ENCODE data around the gene PYGB.

Gene PYGB

DNA sequence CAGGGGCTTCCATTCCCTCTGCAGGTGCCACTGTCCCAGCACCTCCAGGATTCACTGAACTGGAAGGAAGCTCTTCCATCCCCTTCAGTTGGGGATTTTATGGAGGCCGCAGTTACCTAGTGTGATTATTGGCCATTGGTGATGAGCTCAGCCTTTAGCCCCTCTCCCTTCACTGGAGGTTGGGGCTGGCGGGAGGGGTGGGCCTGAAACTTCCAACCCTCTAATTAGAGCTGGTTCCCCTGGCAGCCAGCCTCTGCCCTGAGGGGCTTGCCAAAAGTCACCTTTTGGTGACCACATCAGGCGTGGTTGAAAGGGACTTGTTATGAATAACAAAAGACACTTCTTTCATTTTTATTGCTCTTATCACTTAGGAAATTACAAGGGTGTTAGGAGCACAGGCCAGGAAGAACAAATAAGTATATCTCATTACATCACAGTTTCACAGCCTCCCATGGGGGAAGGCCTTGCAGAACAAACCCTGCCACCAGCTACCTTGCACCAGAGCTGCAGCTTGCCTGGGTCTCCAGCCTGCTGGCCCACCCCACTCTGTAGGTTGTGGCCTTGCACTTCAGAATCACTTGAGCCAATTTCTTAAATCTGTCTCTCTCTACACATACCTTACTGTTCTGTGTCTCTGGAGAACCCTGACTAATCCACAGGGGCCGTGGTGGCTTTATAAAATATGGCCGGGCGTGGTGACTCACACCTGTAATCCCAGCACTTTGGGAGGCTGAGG lies 5.0 kb downstream of the PYGB start:
- TF ChIP-seq, protein P1, sequence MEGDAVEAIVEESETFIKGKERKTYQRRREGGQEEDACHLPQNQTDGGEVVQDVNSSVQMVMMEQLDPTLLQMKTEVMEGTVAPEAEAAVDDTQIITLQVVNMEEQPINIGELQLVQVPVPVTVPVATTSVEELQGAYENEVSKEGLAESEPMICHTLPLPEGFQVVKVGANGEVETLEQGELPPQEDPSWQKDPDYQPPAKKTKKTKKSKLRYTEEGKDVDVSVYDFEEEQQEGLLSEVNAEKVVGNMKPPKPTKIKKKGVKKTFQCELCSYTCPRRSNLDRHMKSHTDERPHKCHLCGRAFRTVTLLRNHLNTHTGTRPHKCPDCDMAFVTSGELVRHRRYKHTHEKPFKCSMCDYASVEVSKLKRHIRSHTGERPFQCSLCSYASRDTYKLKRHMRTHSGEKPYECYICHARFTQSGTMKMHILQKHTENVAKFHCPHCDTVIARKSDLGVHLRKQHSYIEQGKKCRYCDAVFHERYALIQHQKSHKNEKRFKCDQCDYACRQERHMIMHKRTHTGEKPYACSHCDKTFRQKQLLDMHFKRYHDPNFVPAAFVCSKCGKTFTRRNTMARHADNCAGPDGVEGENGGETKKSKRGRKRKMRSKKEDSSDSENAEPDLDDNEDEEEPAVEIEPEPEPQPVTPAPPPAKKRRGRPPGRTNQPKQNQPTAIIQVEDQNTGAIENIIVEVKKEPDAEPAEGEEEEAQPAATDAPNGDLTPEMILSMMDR (IDR thresholded peaks at IDR 0.05; ENCODE audit: low read depth, low read length, missing control alignments): no peak
- in situ Hi-C loops (cut with HindIII; ENCODE audit: low sequenced_read_pairs): loop anchor here (5.0 kb wide), 1 partner anchor 41 kb away; no protein-coding TSS in a partner anchor
- no peak overlapping the region for H3K4me3 ChIP-seq (ENCODE audit: low read depth, low read length)
- no peak for DNase-seq (ENCODE audit: low read depth)

DNA sequence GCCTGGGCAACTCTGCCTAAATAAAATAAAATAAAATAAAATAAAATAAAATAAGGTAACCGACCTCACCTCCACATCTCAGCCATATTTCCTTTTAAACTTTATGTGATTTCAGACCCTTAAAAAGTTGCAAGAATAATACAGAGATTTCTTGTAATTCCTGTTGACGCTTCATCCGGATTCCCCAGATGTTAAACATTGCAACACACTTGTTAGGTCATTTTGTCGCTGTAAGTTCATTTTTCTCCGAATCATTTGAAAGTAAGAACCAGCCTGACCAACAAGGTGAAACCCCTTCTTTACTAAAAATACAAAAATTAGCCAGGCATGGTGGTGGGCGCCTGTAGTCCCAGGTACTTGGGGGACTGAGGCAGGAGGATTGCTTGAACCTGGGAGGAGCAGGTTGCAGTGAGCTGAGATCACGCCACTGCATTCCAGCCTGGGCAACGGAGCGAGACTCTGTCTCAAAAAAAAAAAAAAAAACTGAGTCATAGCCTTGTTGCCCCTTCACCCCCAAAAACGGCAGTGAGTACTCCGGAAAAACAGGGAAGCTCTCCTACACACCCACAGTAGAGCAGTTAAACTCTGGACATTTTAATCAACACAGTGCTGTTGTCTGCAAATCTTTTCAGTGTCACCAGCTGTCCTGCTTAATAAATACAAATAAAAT lies 5.9 kb downstream of the PYGB start:
- no peak for DNase-seq (ENCODE audit: low read depth)
- TF ChIP-seq, protein P1 (IDR thresholded peaks at IDR 0.05; ENCODE audit: low read depth, low read length, missing control alignments): no peak
- in situ Hi-C loops (cut with HindIII; ENCODE audit: low sequenced_read_pairs): loop anchor here (5.0 kb wide), 1 partner anchor 41 kb away; no protein-coding TSS in a partner anchor
- H3K4me3 ChIP-seq (ENCODE audit: low read depth, low read length): no peak overlapping the region

DNA sequence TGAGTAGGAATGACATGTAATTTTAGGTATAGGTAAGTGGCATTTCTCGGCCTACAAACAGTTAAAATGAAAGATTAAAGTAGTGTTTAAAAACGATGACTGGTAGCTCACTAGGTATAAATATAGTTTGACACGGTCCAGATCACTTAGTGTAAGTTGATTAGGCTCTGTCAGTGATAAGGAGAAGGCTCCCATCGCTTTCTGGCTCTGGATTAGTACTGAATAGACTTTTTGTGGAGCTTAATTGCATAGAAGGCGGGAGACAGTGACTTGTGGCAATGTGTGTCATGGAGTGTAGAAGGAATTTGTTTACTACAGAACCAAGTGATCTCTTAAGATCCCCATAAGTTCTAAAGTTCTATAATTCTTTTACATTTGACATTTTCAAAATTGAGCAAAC lies 6.7 kb downstream of the PYGB start:
- no peak for DNase-seq (ENCODE audit: low read depth)
- in situ Hi-C loops (cut with HindIII; ENCODE audit: low sequenced_read_pairs): loop anchor here (5.0 kb wide), 1 partner anchor 42 kb away; no protein-coding TSS in a partner anchor
- H3K4me3 ChIP-seq (ENCODE audit: low read depth, low read length): no peak overlapping the region
- TF ChIP-seq, protein P1 (IDR thresholded peaks at IDR 0.05; ENCODE audit: low read depth, low read length, missing control alignments): no peak

DNA sequence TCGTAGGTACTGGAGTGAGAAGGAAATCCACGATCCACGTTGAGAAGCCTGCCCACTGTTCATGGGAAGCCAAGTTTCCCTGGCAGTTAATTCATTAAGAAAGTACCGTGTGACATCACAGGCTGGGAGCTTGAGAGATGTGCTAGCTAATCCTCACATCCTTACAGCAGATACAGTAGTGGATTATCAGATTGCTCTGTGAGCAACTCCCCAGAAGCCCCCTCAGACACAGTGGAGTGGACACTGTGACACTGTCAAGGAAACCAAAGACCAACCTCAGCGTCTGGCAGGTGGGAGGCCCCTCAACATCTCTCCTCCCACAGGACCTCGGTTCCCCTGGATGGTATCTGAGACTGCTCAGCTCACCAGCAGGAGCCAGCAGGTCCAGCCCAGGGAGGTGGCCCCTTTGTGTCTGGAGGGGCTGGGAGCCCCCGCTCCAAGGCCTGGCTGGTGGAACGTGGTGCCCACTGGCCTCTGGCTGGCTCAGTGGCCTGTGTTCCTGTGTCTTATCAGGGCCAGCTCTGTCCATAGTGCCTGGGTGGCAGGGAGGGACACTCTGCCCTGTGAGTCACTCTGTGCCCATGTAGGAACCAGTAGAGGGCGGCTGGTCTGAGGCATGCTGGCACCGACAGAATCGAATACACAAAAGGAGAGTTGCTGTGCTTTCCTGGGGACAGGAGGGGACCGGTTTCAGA lies 7.2 kb downstream of the PYGB start:
- in situ Hi-C loops (cut with HindIII; ENCODE audit: low sequenced_read_pairs): loop anchor here (5.0 kb wide), 1 partner anchor 43 kb away; no protein-coding TSS in a partner anchor
- TF ChIP-seq, protein P1 (IDR thresholded peaks at IDR 0.05; ENCODE audit: low read depth, low read length, missing control alignments): no peak
- H3K4me3 ChIP-seq (ENCODE audit: low read depth, low read length): no peak overlapping the region
- no peak for DNase-seq (ENCODE audit: low read depth)

DNA sequence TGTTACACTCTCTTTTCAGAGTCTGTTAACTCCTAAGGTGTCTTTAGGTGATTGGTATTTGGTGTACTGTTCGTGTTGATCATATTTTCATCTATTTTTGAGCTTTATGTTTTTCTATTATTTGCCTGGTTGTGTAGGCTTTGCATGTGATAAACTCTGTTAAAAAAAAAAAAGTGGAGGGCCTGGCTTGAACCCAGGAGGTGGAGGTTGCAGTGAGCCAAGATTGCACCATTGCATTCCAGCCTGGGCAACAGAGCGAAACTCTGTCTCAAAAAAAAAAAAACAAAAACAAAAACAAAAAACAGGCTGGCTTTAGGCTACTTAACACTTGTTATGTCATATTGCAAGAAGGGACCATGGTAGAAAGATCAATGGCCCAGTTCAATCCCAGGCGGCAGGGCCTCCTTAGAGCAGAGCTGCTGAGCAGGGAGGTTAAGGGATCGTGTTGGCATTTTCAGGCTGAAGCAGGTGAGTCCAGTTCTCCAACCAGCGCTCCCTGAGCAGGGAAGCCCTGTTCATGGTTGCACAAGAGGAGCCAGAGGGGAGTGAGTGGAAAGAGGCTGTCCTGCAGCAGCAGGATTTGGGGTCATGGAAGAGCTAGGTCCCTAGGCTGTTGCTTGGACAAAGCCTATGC lies 8.5 kb downstream of the PYGB start:
- H3K4me3 ChIP-seq (ENCODE audit: low read depth, low read length): no peak overlapping the region

More for the DNA sequence above, 8.5 kb downstream of the PYGB start:
- DNase-seq (ENCODE audit: low read depth): no peak
- in situ Hi-C loops (cut with HindIII; ENCODE audit: low sequenced_read_pairs): no loop called here
- TF ChIP-seq, protein P1 (IDR thresholded peaks at IDR 0.05; ENCODE audit: low read depth, low read length, missing control alignments): no peak
